GM12874 (cell line): ENCODE results near the gene RAB31.

Experiments
- TF ChIP-seq, protein P1 (sequence below): IDR thresholded peaks from 2 replicates; pipeline ENCODE4 v1.5.1; 2011; ENCODE audit warnings: low read depth, mild to moderate bottlenecking, control low read depth, low read length, moderate library complexity; ENCODE audit not compliant: insufficient read depth

Gene RAB31

DNA sequence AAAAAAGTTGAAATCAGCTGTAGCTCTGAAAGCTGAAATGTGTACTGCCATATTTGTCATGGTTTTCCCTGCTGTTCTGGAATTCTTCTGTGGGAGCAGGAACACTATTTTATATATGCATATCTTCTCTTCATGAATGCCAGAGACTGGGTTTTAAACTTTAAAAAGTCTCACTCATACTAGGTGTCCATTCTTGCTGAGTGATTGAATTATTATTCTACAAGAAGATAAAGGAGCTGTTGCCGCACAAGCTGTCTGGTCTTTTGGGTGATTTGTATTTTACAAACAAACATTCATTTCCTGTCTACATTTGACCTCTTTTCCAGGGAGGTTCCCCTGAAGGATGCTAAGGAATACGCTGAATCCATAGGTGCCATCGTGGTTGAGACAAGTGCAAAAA is 137.2 kb downstream of the RAB31 start:
- TF ChIP-seq, protein P1, sequence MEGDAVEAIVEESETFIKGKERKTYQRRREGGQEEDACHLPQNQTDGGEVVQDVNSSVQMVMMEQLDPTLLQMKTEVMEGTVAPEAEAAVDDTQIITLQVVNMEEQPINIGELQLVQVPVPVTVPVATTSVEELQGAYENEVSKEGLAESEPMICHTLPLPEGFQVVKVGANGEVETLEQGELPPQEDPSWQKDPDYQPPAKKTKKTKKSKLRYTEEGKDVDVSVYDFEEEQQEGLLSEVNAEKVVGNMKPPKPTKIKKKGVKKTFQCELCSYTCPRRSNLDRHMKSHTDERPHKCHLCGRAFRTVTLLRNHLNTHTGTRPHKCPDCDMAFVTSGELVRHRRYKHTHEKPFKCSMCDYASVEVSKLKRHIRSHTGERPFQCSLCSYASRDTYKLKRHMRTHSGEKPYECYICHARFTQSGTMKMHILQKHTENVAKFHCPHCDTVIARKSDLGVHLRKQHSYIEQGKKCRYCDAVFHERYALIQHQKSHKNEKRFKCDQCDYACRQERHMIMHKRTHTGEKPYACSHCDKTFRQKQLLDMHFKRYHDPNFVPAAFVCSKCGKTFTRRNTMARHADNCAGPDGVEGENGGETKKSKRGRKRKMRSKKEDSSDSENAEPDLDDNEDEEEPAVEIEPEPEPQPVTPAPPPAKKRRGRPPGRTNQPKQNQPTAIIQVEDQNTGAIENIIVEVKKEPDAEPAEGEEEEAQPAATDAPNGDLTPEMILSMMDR = no peak

DNA sequence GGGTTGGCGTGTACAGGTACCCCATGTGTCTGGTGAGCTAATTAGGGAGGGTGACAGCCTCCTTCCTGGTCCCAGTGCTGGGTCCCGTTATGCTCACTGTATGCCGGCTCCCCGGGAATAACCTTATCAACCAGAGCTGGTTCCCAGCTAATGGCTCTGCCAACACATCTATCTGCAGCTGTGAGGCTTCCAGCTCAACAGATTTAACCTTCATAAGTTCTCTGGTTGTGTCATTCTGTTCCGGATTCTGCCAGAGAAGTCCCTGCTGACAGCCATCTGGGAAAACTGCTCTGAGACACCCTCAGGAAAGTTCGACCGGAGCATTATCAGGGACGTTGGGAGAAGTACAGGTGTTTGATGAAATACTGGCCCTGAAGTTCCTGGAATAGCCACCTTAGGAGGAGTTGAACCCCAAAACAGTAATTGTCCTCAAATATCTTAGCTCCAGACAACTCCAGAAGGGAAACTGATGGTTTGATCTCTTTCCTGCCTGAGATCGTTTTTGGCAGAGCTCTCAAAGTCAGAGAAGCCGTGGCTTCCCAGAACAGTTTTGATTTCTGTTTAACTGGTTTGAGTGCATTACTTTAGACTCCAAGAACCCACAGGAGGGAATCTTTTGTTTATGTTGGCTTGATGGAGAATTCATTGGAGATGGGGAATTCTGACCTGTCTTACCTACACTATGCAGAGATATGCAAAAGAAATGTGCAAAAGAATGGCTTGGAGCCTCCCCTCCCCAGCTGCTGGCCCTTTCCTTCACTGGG is 138.2 kb downstream of the RAB31 start:
- TF ChIP-seq, protein P1 = no peak

DNA sequence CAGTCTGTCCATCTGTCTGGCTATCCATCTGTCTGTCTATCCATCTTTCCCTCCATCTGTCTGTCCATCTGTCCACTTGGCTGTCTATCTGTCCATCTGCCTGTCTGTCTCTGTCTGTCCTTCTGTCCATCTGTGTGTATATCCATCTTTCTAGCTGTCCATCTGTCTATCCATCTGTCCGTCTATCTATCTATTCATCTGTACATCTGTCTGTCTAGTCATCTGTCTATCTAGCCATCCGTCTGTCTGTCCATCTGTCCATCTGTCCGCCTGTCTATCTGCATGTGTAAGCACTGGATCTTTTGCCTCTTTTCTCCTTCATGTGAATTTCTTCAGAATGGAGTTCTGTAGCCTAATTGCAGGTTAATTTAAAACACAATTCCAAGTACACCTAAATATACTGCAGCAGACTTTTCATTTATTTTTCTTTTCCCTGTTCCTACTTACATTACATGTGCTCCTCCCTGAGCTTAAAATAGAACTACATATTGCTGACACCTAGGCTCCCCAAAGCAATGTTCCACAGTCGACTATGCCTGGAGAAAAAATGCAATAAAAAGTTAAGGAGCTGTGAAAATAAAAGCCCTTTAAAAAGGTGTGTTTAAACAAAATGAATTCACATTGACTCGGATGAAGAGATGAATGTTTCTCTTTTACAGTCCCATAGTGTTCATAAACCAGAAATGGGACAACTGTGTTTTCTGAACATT is 140.2 kb downstream of the RAB31 start:
- TF ChIP-seq, protein P1 = no peak

GRCh38 chr18:9849407-9850283 is 141.5 kb downstream of the RAB31 start:
- TF ChIP-seq, protein P1 = no peak

GRCh38 chr18:9850309-9850708 is 142.2 kb downstream of the RAB31 start:
- TF ChIP-seq, protein P1 = no peak

DNA sequence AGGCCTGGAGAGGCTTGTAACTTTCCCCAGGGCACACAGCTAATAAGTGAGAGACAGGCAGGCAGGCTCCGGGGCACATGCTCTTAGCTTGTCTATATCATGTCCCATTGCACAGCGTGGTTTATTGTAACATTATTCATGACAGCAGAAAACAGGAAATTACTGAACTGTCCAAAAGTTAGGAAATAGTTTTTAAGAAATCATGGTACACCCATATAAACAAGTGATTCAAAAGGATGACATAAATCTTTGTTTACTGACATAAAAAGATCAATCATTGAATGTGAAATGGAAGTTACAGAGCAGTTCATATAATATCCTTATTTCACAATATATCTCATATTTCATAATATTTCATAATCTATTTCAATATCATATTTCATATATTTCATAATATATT is 143.4 kb downstream of the RAB31 start:
- TF ChIP-seq, protein P1 = no peak

DNA sequence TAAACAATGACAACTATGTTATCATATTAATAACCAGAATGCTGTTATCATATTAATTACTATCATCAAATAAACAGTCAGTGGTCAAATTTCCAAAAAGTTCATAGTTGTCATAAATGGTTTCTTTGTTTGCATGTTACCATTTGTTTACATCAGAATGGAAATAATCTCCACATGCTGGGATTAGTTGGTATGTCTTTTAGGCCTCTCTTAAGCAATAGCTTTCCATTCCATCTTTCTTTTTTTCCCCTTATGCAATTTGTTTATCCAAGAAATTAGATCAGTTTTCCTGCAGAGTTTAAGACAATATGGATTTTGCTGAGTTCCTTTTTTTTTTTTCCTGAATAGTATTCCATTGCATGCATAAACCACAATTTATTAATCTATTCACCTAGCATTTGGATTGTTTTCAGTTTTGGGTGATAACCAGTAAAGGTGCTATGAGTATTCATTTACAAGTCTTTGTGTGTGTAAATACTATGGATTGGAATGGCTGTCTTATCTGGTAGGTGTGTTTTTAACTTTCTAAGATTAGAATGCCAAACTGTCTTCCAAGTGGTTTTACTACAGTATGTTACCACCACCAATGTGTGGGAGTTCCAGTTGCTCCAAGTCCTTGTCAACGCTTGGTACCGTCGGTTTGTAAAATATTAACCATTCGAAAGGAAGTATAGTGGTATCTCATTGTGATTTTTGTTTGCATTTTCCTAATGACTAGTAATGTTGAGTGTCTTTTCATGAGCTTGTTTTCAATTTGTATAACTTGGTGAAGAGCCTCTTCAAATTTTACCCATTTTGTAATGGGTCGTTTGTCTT is 144.4 kb downstream of the RAB31 start:
- TF ChIP-seq, protein P1 = no peak
